ENCODE results near the gene ZNF888. TPM values are rescaled to one million over a fixed set of nuclear protein-coding genes. Genes with fewer than 3 reads are reported as not detected.
"Not testable (repeated sequence)": the region's sequence is repeated elsewhere in the genome, so short reads cannot be mapped to it uniquely, and the experiment has no call there.

The ZNF888 gene
- total RNA-seq, 1 experiment from 2014 or later, result 10.5 TPM

- Histone ChIP-seq H3K4me1 (ENCODE audit: low read length) (peaks cover 10% of the 10 kb centered on the region), H3K9me2 (replicated peaks; ENCODE audit: insufficient read depth, low read length) (no peaks in the 10 kb centered on the region), H3K4me2 (ENCODE audit: low read depth, low read length, poor library complexity, severe bottlenecking) (no peak overlapping the region), H4K20me1 (ENCODE audit: insufficient read depth, low read depth, low read length) (no peaks in the 10 kb centered on the region), H3K9me3 (ENCODE audit: low read length) (peaks cover 47% of the 10 kb centered on the region), H3K36me3 (ENCODE audit: insufficient read depth, low read length) (peaks cover 88% of the 10 kb centered on the region), H3K4me3 (ENCODE audit: low read length) (no peak overlapping the region), H3K79me2 (ENCODE audit: low read length) (peaks cover 60% of the 10 kb centered on the region), H3K27me3 (ENCODE audit: low read length) (no peaks in the 10 kb centered on the region), H2AFZ (ENCODE audit: low read length) (no peak overlapping the region), H3K9ac (ENCODE audit: low read length) (no peak overlapping the region), H3K27ac (ENCODE audit: low read length) (no peak overlapping the region)
- no peak for DNase-seq
Observed at GRCh38 chr19:52956917-52957316, 33.7 kb upstream of the ZNF888 start.

- no peak overlapping the region for H3K4me3 ChIP-seq (ENCODE audit: low read length)
- no peak overlapping the region for H3K27ac ChIP-seq (ENCODE audit: low read length)
- H3K4me2 ChIP-seq (ENCODE audit: low read depth, low read length, poor library complexity, severe bottlenecking), result no peak overlapping the region
- no peaks in the 10 kb centered on the region for H3K9me2 ChIP-seq (replicated peaks; ENCODE audit: insufficient read depth, low read length)
- H2AFZ ChIP-seq (ENCODE audit: low read length), result no peak overlapping the region
- H3K79me2 ChIP-seq (ENCODE audit: low read length), result 0 out of 2 replicates have a peak, but pooled peaks cover 3% of the 10 kb centered on the region
- no peak overlapping the region for H3K9ac ChIP-seq (ENCODE audit: low read length)
- H3K9me3 ChIP-seq (ENCODE audit: low read length), result peaks cover 49% of the 10 kb centered on the region
- no peaks in the 10 kb centered on the region for H3K4me1 ChIP-seq (ENCODE audit: low read length)
- DNase-seq, result no peak
- no peaks in the 10 kb centered on the region for H3K27me3 ChIP-seq (ENCODE audit: low read length)
- peaks cover 51% of the 10 kb centered on the region for H3K36me3 ChIP-seq (ENCODE audit: insufficient read depth, low read length)
- H4K20me1 ChIP-seq (ENCODE audit: insufficient read depth, low read depth, low read length), result no peaks in the 10 kb centered on the region
Observed at GRCh38 chr19:52949422-52949821, 26.2 kb upstream of the ZNF888 start.

- Histone ChIP-seq H4K20me1 (ENCODE audit: insufficient read depth, low read depth, low read length) (no peaks in the 10 kb centered on the region), H3K9ac (ENCODE audit: low read length) (no peak overlapping the region), H3K27me3 (ENCODE audit: low read length) (no peaks in the 10 kb centered on the region), H2AFZ (ENCODE audit: low read length) (no peak overlapping the region), H3K27ac (ENCODE audit: low read length) (no peak overlapping the region), H3K36me3 (ENCODE audit: insufficient read depth, low read length) (peaks cover 43% of the 10 kb centered on the region), H3K9me2 (replicated peaks; ENCODE audit: insufficient read depth, low read length) (no peaks in the 10 kb centered on the region), H3K4me3 (ENCODE audit: low read length) (no peak overlapping the region), H3K4me1 (ENCODE audit: low read length) (no peaks in the 10 kb centered on the region; the same call in 1 of the 2 replicates), H3K79me2 (ENCODE audit: low read length) (no peaks in the 10 kb centered on the region), H3K9me3 (ENCODE audit: low read length) (peaks cover 47% of the 10 kb centered on the region), H3K4me2 (ENCODE audit: low read depth, low read length, poor library complexity, severe bottlenecking) (no peak overlapping the region)
- DNase-seq, result no peak
Observed at GRCh38 chr19:52948025-52948770, 25.0 kb upstream of the ZNF888 start.

GRCh38 chr19:52946322-52947310 lies 23.4 kb upstream of the ZNF888 start:
- DNase-seq, result peak; percentile 84

GRCh38 chr19:52945652-52946321 lies 22.6 kb upstream of the ZNF888 start:
- Histone ChIP-seq H3K27ac (ENCODE audit: low read length) (no peak overlapping the region), H3K9me2 (replicated peaks; ENCODE audit: insufficient read depth, low read length) (no peaks in the 10 kb centered on the region), H4K20me1 (ENCODE audit: insufficient read depth, low read depth, low read length) (no peaks in the 10 kb centered on the region), H3K4me2 (ENCODE audit: low read depth, low read length, poor library complexity, severe bottlenecking) (no peak overlapping the region), H3K36me3 (ENCODE audit: insufficient read depth, low read length) (peaks cover 19% of the 10 kb centered on the region), H3K9ac (ENCODE audit: low read length) (no peak overlapping the region), H3K9me3 (ENCODE audit: low read length) (peaks cover 24% of the 10 kb centered on the region), H3K79me2 (ENCODE audit: low read length) (peaks cover 16% of the 10 kb centered on the region), H3K27me3 (ENCODE audit: low read length) (no peaks in the 10 kb centered on the region), H2AFZ (ENCODE audit: low read length) (no peak overlapping the region), H3K4me1 (ENCODE audit: low read length) (peaks cover 12% of the 10 kb centered on the region), H3K4me3 (ENCODE audit: low read length) (no peak overlapping the region)
- DNase-seq, result no peak

More at GRCh38 chr19:52946322-52947310, 23.4 kb upstream of the ZNF888 start:
- Histone ChIP-seq H3K4me1 (ENCODE audit: low read length) (peaks cover 4% of the 10 kb centered on the region), H3K79me2 (ENCODE audit: low read length) (peaks cover 8% of the 10 kb centered on the region), H3K9ac (ENCODE audit: low read length) (no peak overlapping the region), H3K27me3 (ENCODE audit: low read length) (no peaks in the 10 kb centered on the region), H3K36me3 (ENCODE audit: insufficient read depth, low read length) (peaks cover 27% of the 10 kb centered on the region), H4K20me1 (ENCODE audit: insufficient read depth, low read depth, low read length) (no peaks in the 10 kb centered on the region), H3K27ac (ENCODE audit: low read length) (no peak overlapping the region), H3K4me2 (ENCODE audit: low read depth, low read length, poor library complexity, severe bottlenecking) (no peak overlapping the region), H3K9me2 (replicated peaks; ENCODE audit: insufficient read depth, low read length) (no peaks in the 10 kb centered on the region), H3K9me3 (ENCODE audit: low read length) (peaks cover 32% of the 10 kb centered on the region), H3K4me3 (ENCODE audit: low read length) (no peak overlapping the region), H2AFZ (ENCODE audit: low read length) (no peak overlapping the region)

GRCh38 chr19:52944703-52945493 lies 21.7 kb upstream of the ZNF888 start:
- H2AFZ ChIP-seq (ENCODE audit: low read length); H3K9ac ChIP-seq (ENCODE audit: low read length); H3K27me3 ChIP-seq (ENCODE audit: low read length); H3K27ac ChIP-seq (ENCODE audit: low read length); H3K4me3 ChIP-seq (ENCODE audit: low read length); H3K36me3 ChIP-seq (ENCODE audit: insufficient read depth, low read length); H3K4me2 ChIP-seq (ENCODE audit: low read depth, low read length, poor library complexity, severe bottlenecking); H3K9me2 ChIP-seq (replicated peaks; ENCODE audit: insufficient read depth, low read length); DNase-seq; H4K20me1 ChIP-seq (ENCODE audit: insufficient read depth, low read depth, low read length): not testable (repeated sequence)
- Histone ChIP-seq H3K9me3 (ENCODE audit: low read length) (peaks cover 15% of the 10 kb centered on the region), H3K79me2 (ENCODE audit: low read length) (peaks cover 25% of the 10 kb centered on the region), H3K4me1 (ENCODE audit: low read length) (peaks cover 12% of the 10 kb centered on the region)

- DNase-seq, result no peak
- peaks cover 12% of the 10 kb centered on the region for H3K4me1 ChIP-seq (ENCODE audit: low read length)
- no peaks in the 10 kb centered on the region for H3K9me2 ChIP-seq (replicated peaks; ENCODE audit: insufficient read depth, low read length)
- H3K36me3 ChIP-seq (ENCODE audit: insufficient read depth, low read length), result peaks cover 1% of the 10 kb centered on the region
- no peak overlapping the region for H2AFZ ChIP-seq (ENCODE audit: low read length)
- H3K4me3 ChIP-seq (ENCODE audit: low read length), result no peak overlapping the region
- H3K27me3 ChIP-seq (ENCODE audit: low read length), result no peaks in the 10 kb centered on the region
- no peak overlapping the region for H3K4me2 ChIP-seq (ENCODE audit: low read depth, low read length, poor library complexity, severe bottlenecking)
- H3K27ac ChIP-seq (ENCODE audit: low read length), result no peak overlapping the region
- H3K9ac ChIP-seq (ENCODE audit: low read length), result no peak overlapping the region
- no peaks in the 10 kb centered on the region for H4K20me1 ChIP-seq (ENCODE audit: insufficient read depth, low read depth, low read length)
- H3K79me2 ChIP-seq (ENCODE audit: low read length), result peaks cover 33% of the 10 kb centered on the region
- H3K9me3 ChIP-seq (ENCODE audit: low read length), result peaks cover 6% of the 10 kb centered on the region
Observed at GRCh38 chr19:52943884-52944643, 20.8 kb upstream of the ZNF888 start.
